ENCODE results near the gene SLC25A21. TPM values are rescaled to one million over a fixed set of nuclear protein-coding genes. Genes with fewer than 3 reads are reported as not detected.

Gene SLC25A21
- polyA plus RNA-seq, 2 of the 4 experiments (the other 2 are of a cell fraction): 0.68 to 1.4 TPM

DNA sequence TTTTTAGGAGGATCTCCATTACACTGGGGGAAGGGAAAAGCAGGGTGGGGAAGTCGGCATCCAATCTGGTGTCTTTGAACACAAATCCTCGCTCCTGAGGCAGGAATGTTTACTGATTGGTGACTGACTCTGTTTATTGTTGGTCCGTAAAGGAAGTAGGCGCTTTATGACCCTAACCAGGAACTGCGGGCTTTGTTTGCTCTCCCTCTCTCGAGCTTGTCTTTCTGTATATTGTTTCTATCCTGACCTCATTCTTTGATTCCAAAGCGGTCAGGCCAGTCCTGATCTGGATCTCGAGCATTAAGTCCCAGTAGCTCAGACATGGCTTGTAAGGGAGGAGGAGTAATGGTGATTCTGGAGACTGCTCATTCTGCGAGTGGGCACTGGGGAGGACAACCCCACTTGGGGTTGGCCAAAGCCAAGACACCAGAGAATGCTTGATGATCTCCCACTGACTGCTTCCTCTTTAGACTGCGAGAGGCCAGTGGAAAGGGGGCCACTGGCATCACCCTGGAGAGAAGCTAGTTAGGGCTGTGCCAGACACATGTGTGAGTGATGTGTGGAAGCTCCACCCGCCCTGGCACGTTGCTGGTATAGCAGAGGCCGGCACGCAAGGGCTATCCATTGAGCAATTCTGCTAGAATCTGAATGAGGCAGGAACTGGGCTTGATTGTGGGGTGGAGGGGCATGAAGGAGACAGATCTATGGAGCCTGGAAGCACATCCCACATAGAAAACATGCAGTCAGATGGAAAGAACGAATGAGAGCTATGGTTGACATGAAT, 316.1 kb downstream of the SLC25A21 start (continued):
- TF ChIP-seq BHLHE40 (IDR thresholded peaks at IDR 0.05; ENCODE audit: low read depth, low read length) (no peak), RAD21 (conservative IDR thresholded peaks at IDR 0.05 in 1 of 2, IDR thresholded peaks at IDR 0.05 in 1 of 2) (no peak), POLR2AphosphoS2 (conservative IDR thresholded peaks at IDR 0.05; ENCODE audit: low read length) (no peak)

- Histone ChIP-seq H3K4me2 (no peak overlapping the region), H3K4me3 (no peak overlapping the region), H3K9me3 (no peaks in the 10 kb centered on the region), H3K27ac (no peak overlapping the region), H3K4me1 (no peaks in the 10 kb centered on the region)
- no peak for DNase-seq (ENCODE audit: low read depth in 1 of 2, low spot score in 1 of 2)
- ATAC-seq: no peak
- ChIA-PET CTCF (no interaction called here), POLR2A (no interaction called here)
- 51% methylated on average over 3 of the region's 3 CpGs for WGBS (ENCODE audit: missing lambda C conversion rate)
- FAIRE-seq: no peak
- TF ChIP-seq MYC (IDR thresholded peaks at IDR 0.05; ENCODE audit: borderline replicate concordance, low read length) (no peak), BCL3 (IDR thresholded peaks at IDR 0.05) (no peak), GATA3 (IDR thresholded peaks at IDR 0.05; ENCODE audit: borderline replicate concordance) (no peak), ZSCAN20 (CRISPR knock-in tag; IDR thresholded peaks at IDR 0.05) (no peak), RARB (CRISPR knock-in tag; IDR thresholded peaks at IDR 0.05) (no peak), ZFP36 (IDR thresholded peaks at IDR 0.05; ENCODE audit: borderline replicate concordance, partially characterized antibody) (no peak), ZNF302 (CRISPR knock-in tag; IDR thresholded peaks at IDR 0.05) (no peak), NFE2L2 (conservative IDR thresholded peaks at IDR 0.05; ENCODE audit: low read length) (no peak)
- TF ChIP-seq, protein P1, sequence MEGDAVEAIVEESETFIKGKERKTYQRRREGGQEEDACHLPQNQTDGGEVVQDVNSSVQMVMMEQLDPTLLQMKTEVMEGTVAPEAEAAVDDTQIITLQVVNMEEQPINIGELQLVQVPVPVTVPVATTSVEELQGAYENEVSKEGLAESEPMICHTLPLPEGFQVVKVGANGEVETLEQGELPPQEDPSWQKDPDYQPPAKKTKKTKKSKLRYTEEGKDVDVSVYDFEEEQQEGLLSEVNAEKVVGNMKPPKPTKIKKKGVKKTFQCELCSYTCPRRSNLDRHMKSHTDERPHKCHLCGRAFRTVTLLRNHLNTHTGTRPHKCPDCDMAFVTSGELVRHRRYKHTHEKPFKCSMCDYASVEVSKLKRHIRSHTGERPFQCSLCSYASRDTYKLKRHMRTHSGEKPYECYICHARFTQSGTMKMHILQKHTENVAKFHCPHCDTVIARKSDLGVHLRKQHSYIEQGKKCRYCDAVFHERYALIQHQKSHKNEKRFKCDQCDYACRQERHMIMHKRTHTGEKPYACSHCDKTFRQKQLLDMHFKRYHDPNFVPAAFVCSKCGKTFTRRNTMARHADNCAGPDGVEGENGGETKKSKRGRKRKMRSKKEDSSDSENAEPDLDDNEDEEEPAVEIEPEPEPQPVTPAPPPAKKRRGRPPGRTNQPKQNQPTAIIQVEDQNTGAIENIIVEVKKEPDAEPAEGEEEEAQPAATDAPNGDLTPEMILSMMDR (IDR thresholded peaks at IDR 0.05): no peak
Observed at GRCh38 chr14:36855396-36855795, 317.0 kb downstream of the SLC25A21 start.

GRCh38 chr14:36852981-36853691, 319.3 kb downstream of the SLC25A21 start:
- POLR2A ChIA-PET: no interaction called here
- H3K27ac ChIP-seq: no peak overlapping the region

DNA sequence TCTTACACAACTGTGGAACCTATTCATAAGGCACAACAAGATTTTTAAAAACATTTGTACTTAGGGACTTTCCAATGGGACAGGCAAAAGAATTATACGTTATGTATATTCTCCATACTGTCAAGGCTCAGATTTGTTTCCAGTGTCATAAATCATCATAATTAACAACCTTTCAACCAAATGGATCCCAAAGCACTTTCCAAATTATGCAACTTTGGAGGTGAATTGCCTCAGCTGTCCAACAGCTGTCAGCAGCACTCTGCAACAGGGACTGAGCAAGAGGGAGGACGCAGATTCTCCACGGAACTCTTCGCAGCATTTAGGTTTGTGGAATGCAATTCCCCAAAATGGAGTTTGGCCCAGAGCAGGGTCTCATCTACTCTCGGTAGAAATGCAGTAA, 324.2 kb downstream of the SLC25A21 start:
- Histone ChIP-seq H3K27ac (no peak overlapping the region), H3K4me2 (no peak overlapping the region), H3K4me3 (no peak overlapping the region), H3K9me3 (no peaks in the 10 kb centered on the region), H3K4me1 (no peaks in the 10 kb centered on the region)
- WGBS (ENCODE audit: missing lambda C conversion rate): 88% methylated on average over 5 of the region's 5 CpGs
- ATAC-seq: no peak
- ChIA-PET CTCF (no interaction called here), POLR2A (no interaction called here)
- no peak for FAIRE-seq
- DNase-seq (ENCODE audit: low read depth in 1 of 2, low spot score in 1 of 2): no peak
- TF ChIP-seq, protein P1 (IDR thresholded peaks at IDR 0.05): no peak
- TF ChIP-seq REST (IDR thresholded peaks at IDR 0.05): no peak
- no peak for TF ChIP-seq RAD21 (conservative IDR thresholded peaks at IDR 0.05 in 1 of 2, IDR thresholded peaks at IDR 0.05 in 1 of 2)
- no peak for TF ChIP-seq MAFK (IDR thresholded peaks at IDR 0.05; ENCODE audit: partially characterized antibody)
- no peak for TF ChIP-seq GATA3 (IDR thresholded peaks at IDR 0.05; ENCODE audit: borderline replicate concordance)
- TF ChIP-seq MAZ (IDR thresholded peaks at IDR 0.05; ENCODE audit: borderline replicate concordance, low read depth, low read length): no peak
- no peak for TF ChIP-seq POLR2A (IDR thresholded peaks at IDR 0.05; ENCODE audit: low read length)
- no peak for TF ChIP-seq ATOH8 (CRISPR knock-in tag; IDR thresholded peaks at IDR 0.05; ENCODE audit: low read depth)
- no peak for TF ChIP-seq TP53 (CRISPR knock-in tag; IDR thresholded peaks at IDR 0.05)

More at GRCh38 chr14:36852981-36853691, 319.3 kb downstream of the SLC25A21 start:
- Histone ChIP-seq H3K4me3 (no peak overlapping the region), H3K4me1 (no peaks in the 10 kb centered on the region), H3K4me2 (no peak overlapping the region), H3K9me3 (no peaks in the 10 kb centered on the region)
- WGBS (ENCODE audit: missing lambda C conversion rate): 44% methylated on average over 5 of the region's 5 CpGs
- FAIRE-seq (no peak), ATAC-seq (no peak), DNase-seq (ENCODE audit: low read depth in 1 of 2, low spot score in 1 of 2) (no peak)
- CTCF ChIA-PET: interaction anchor here (0.9 kb wide), 1 partner anchor 297 kb away, joined by 4 read pairs; no protein-coding TSS in a partner anchor
- TF ChIP-seq EHF (CRISPR knock-in tag; IDR thresholded peaks at IDR 0.05): no peak
- TF ChIP-seq POLR2A (IDR thresholded peaks at IDR 0.05; ENCODE audit: low read length): no peak
- no peak for TF ChIP-seq CBX2 (IDR thresholded peaks at IDR 0.05; ENCODE audit: borderline replicate concordance, low read depth)
